ENCODE measurements around the gene TMEM202. TPM values are rescaled to one million over a fixed set of nuclear protein-coding genes. Genes with fewer than 3 reads are reported as not detected.
"Not testable (repeated sequence)": the region's sequence is repeated elsewhere in the genome, so short reads cannot be mapped to it uniquely, and the experiment has no call there.

The TMEM202 gene
- total and polyA plus RNA-seq, 2 experiments from 2014 or later, result not detected

- DNase-seq (ENCODE audit: low read depth in 1 of 2, low spot score in 1 of 2), result no peak
- Histone ChIP-seq H3K4me1 (ENCODE audit: low read depth) (no peaks in the 10 kb centered on the region), H3K9me3 (ENCODE audit: low read depth) (no peaks in the 10 kb centered on the region), H3K27ac (no peak overlapping the region), H3K36me3 (no peaks in the 10 kb centered on the region), H3K27me3 (no peaks in the 10 kb centered on the region), H3K4me3 (no peak overlapping the region)
- no peak for TF ChIP-seq CTCF (IDR thresholded peaks at IDR 0.05; ENCODE audit: low read depth, low read length)
Observed at GRCh38 chr15:72404356-72404755, 6.3 kb downstream of the TMEM202 start.

- no peaks in the 10 kb centered on the region for H3K9me3 ChIP-seq (ENCODE audit: low read depth)
- no peaks in the 10 kb centered on the region for H3K36me3 ChIP-seq
- no peaks in the 10 kb centered on the region for H3K27me3 ChIP-seq
- H3K4me3 ChIP-seq, result no peak overlapping the region
- H3K4me1 ChIP-seq (ENCODE audit: low read depth), result no peaks in the 10 kb centered on the region
- no peak for TF ChIP-seq CTCF (IDR thresholded peaks at IDR 0.05; ENCODE audit: low read depth, low read length)
- H3K27ac ChIP-seq, result no peak overlapping the region
- DNase-seq (ENCODE audit: low read depth in 1 of 2, low spot score in 1 of 2), result no peak
Observed at GRCh38 chr15:72404841-72405240, 6.7 kb downstream of the TMEM202 start.

- H3K27me3 ChIP-seq, result no peaks in the 10 kb centered on the region
Observed at GRCh38 chr15:72406936-72407335, 8.8 kb downstream of the TMEM202 start.

GRCh38 chr15:72411111-72411510, 13.0 kb downstream of the TMEM202 start:
- no peaks in the 10 kb centered on the region for H3K27me3 ChIP-seq
- no peak overlapping the region for H3K27ac ChIP-seq
- H3K9me3 ChIP-seq (ENCODE audit: low read depth), result no peaks in the 10 kb centered on the region
- H3K4me3 ChIP-seq, result no peak overlapping the region
- no peak for TF ChIP-seq CTCF (IDR thresholded peaks at IDR 0.05; ENCODE audit: low read depth, low read length)
- H3K36me3 ChIP-seq, result no peaks in the 10 kb centered on the region
- DNase-seq (ENCODE audit: low read depth in 1 of 2, low spot score in 1 of 2), result no peak
- H3K4me1 ChIP-seq (ENCODE audit: low read depth), result no peaks in the 10 kb centered on the region

More at GRCh38 chr15:72406936-72407335, 8.8 kb downstream of the TMEM202 start:
- DNase-seq (ENCODE audit: low read depth in 1 of 2, low spot score in 1 of 2), result no peak
- no peaks in the 10 kb centered on the region for H3K36me3 ChIP-seq
- no peaks in the 10 kb centered on the region for H3K4me1 ChIP-seq (ENCODE audit: low read depth)
- H3K4me3 ChIP-seq, result no peak overlapping the region
- no peaks in the 10 kb centered on the region for H3K9me3 ChIP-seq (ENCODE audit: low read depth)
- H3K27ac ChIP-seq, result no peak overlapping the region
- TF ChIP-seq CTCF (IDR thresholded peaks at IDR 0.05; ENCODE audit: low read depth, low read length), result no peak

- H3K27me3 ChIP-seq, result no peaks in the 10 kb centered on the region
- no peak for TF ChIP-seq CTCF (IDR thresholded peaks at IDR 0.05; ENCODE audit: low read depth, low read length)
Observed at GRCh38 chr15:72411544-72411943, 13.4 kb downstream of the TMEM202 start.

GRCh38 chr15:72413337-72413736, 15.2 kb downstream of the TMEM202 start:
- not testable (repeated sequence) for H3K27ac ChIP-seq; DNase-seq (ENCODE audit: low read depth in 1 of 2, low spot score in 1 of 2); H3K36me3 ChIP-seq; H3K4me1 ChIP-seq (ENCODE audit: low read depth); H3K27me3 ChIP-seq; H3K4me3 ChIP-seq; H3K9me3 ChIP-seq (ENCODE audit: low read depth)

More at GRCh38 chr15:72411544-72411943, 13.4 kb downstream of the TMEM202 start:
- Histone ChIP-seq H3K27ac (no peak overlapping the region), H3K4me3 (no peak overlapping the region), H3K4me1 (ENCODE audit: low read depth) (no peaks in the 10 kb centered on the region), H3K9me3 (ENCODE audit: low read depth) (no peaks in the 10 kb centered on the region), H3K36me3 (no peaks in the 10 kb centered on the region)
- DNase-seq (ENCODE audit: low read depth in 1 of 2, low spot score in 1 of 2), result no peak

Data from cardiac muscle cell (in vitro differentiated cells and primary cell).